ENCODE results near the gene HAO1. TPM values are rescaled to one million over a fixed set of nuclear protein-coding genes. Genes with fewer than 3 reads are reported as not detected.
"Not testable (repeated sequence)": the region's sequence is repeated elsewhere in the genome, so short reads cannot be mapped to it uniquely, and the experiment has no call there.

Gene HAO1
- total RNA-seq, 1 donor from 2014 or later, result not detected

DNA sequence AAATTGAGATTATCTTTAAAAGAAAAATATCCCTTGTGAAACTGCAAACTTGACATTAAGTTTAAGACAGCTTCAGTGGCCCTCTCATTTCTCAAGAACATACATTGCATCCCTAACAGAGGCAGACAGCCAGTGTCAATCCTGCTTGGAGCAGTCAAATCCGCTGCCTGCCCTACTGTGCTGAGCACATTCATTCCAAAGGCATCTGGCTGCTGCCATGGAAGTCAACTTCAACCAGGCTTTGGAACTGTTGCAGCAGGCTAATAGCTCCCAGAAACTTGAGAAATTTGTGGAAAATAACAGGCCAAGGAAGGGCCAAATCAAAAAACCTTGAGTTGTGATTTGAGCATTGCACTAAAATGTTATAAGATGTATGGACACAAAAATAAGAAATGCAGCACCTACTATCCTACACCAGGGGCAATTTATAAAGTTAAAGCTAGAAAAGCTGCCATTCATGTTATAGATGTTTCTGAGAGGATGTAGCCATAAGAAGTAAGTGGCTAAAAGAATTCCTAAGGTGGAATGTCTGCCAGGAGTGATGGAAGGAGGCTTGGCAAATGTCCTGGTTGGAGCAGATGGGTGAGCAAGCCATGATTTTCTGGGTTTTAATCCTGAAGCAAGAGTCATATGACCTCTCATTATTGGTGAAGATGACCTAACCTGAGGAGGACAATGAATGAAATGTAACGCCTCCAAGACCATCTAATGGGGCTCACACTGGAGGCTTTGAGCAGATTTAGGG lies 31.4 kb upstream of the HAO1 start:
- Mint-ChIP-seq H3K9me3 (ENCODE audit: unreplicated experiment) (no peaks in the 10 kb centered on the region), H3K27ac (ENCODE audit: unreplicated experiment) (no peak overlapping the region), H3K4me3 (ENCODE audit: unreplicated experiment) (no peak overlapping the region), H3K4me1 (ENCODE audit: unreplicated experiment) (no peaks in the 10 kb centered on the region), H3K36me3 (ENCODE audit: low read depth, unreplicated experiment) (no peaks in the 10 kb centered on the region), H3K27me3 (ENCODE audit: unreplicated experiment) (no peaks in the 10 kb centered on the region)
- DNase-seq (ENCODE audit: low spot score), result no peak
- no peak for TF ChIP-seq CTCF (IDR thresholded peaks at IDR 0.05; ENCODE audit: unreplicated experiment)

DNA sequence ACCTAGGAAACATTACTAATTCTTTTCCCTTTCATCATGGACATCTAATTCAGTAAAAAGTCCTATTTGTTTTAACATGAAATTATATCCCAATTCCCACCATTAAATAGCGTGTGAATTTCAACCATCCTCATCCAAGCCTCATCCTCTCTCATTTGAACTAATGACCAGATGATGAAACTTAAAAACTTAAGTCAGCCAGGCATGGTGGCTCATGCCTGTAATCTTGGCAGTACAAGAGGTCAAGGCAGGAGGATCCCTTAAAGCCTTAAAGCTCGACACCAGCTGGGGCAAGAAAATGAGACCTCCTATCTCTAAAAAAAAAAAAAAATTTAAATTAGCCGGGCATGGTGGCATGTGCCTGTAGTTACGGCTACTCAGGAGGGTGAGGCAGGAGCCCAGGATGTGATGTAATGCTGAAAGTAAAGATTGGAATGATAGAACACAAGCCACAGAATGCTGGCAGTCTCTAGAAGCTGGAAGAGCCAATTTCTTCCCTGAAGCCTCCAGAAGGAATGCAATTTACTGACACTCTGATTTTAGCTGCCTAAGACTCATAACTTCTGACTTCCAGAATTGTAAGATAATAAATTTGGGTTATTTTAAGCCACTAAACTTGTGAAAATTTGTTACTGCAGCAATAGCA lies 27.1 kb upstream of the HAO1 start:
- no peak for TF ChIP-seq CTCF (IDR thresholded peaks at IDR 0.05; ENCODE audit: unreplicated experiment)
- no peak for DNase-seq (ENCODE audit: low spot score)
- H3K4me1 Mint-ChIP-seq (ENCODE audit: unreplicated experiment), result no peaks in the 10 kb centered on the region
- H3K27ac Mint-ChIP-seq (ENCODE audit: unreplicated experiment), result no peak overlapping the region
- no peaks in the 10 kb centered on the region for H3K9me3 Mint-ChIP-seq (ENCODE audit: unreplicated experiment)
- no peak overlapping the region for H3K4me3 Mint-ChIP-seq (ENCODE audit: unreplicated experiment)
- no peaks in the 10 kb centered on the region for H3K27me3 Mint-ChIP-seq (ENCODE audit: unreplicated experiment)
- no peaks in the 10 kb centered on the region for H3K36me3 Mint-ChIP-seq (ENCODE audit: low read depth, unreplicated experiment)

DNA sequence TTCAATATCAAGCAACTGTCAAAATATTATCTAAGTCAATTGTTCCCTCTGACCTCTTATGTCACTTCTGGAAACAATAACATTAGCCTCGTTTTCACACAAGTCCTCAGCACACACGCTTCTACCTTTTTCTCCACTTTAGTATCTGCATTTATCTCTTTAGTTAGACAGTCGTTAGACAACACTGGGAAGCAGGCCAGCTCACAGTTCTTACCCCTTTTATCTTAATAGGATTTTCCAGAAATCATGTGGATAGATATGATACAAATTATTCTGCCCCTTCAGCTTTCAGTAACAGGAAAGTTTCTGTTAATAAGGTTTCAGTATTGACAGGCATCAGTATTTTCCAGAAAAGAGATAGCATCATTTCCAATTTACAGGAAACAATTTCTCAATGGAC lies 25.9 kb upstream of the HAO1 start:
- Mint-ChIP-seq H3K9me3 (ENCODE audit: unreplicated experiment) (no peaks in the 10 kb centered on the region), H3K4me1 (ENCODE audit: unreplicated experiment) (no peaks in the 10 kb centered on the region), H3K27me3 (ENCODE audit: unreplicated experiment) (no peaks in the 10 kb centered on the region), H3K36me3 (ENCODE audit: low read depth, unreplicated experiment) (no peaks in the 10 kb centered on the region), H3K27ac (ENCODE audit: unreplicated experiment) (no peak overlapping the region), H3K4me3 (ENCODE audit: unreplicated experiment) (no peak overlapping the region)
- DNase-seq (ENCODE audit: low spot score), result no peak
- no peak for TF ChIP-seq CTCF (IDR thresholded peaks at IDR 0.05; ENCODE audit: unreplicated experiment)

- no peak overlapping the region for H3K4me3 Mint-ChIP-seq (ENCODE audit: unreplicated experiment)
- H3K4me1 Mint-ChIP-seq (ENCODE audit: unreplicated experiment), result no peaks in the 10 kb centered on the region
- no peak for TF ChIP-seq CTCF (IDR thresholded peaks at IDR 0.05; ENCODE audit: unreplicated experiment)
- peaks cover 2% of the 10 kb centered on the region for H3K27me3 Mint-ChIP-seq (ENCODE audit: unreplicated experiment)
- no peak overlapping the region for H3K27ac Mint-ChIP-seq (ENCODE audit: unreplicated experiment)
- no peak for DNase-seq (ENCODE audit: low spot score)
- H3K36me3 Mint-ChIP-seq (ENCODE audit: low read depth, unreplicated experiment), result no peaks in the 10 kb centered on the region
- H3K9me3 Mint-ChIP-seq (ENCODE audit: unreplicated experiment), result peaks cover 5% of the 10 kb centered on the region
Observed at GRCh38 chr20:7959484-7959883, 19.2 kb upstream of the HAO1 start.

GRCh38 chr20:7956561-7956960 lies 16.3 kb upstream of the HAO1 start:
- H3K27ac Mint-ChIP-seq (ENCODE audit: unreplicated experiment); H3K27me3 Mint-ChIP-seq (ENCODE audit: unreplicated experiment); H3K36me3 Mint-ChIP-seq (ENCODE audit: low read depth, unreplicated experiment); H3K4me3 Mint-ChIP-seq (ENCODE audit: unreplicated experiment); DNase-seq (ENCODE audit: low spot score); H3K4me1 Mint-ChIP-seq (ENCODE audit: unreplicated experiment): not testable (repeated sequence)
- peaks cover 10% of the 10 kb centered on the region for H3K9me3 Mint-ChIP-seq (ENCODE audit: unreplicated experiment)

Data from endothelial cell (in vitro differentiated cells).